NCI-H2196 treated with DMSO at 0.1 percent for 48 hours (cell line): Measurements from ENCODE around the gene PSMD2.

Source experiments
- DNase-seq: peaks from one replicate; lab custom pipeline; 2025; ENCODE audit not compliant: unreplicated experiment; lab: John Stamatoyannopoulos, UW

PSMD2 gene

GRCh38 chr3:184354121-184354728 is 55.2 kb downstream of the PSMD2 start:
- DNase-seq, result no peak

- DNase-seq, result no peak
Measured at GRCh38 chr3:184354754-184355153, 55.7 kb downstream of the PSMD2 start.

GRCh38 chr3:184355261-184356040 is 56.4 kb downstream of the PSMD2 start:
- DNase-seq, result no peak

- DNase-seq, result no peak
Measured at GRCh38 chr3:184357248-184358123, 58.4 kb downstream of the PSMD2 start.

- DNase-seq, result no peak
Measured at GRCh38 chr3:184358124-184358767, 59.2 kb downstream of the PSMD2 start.
